ENCODE data around the gene TOM1. TPM values are rescaled to one million over a fixed set of nuclear protein-coding genes. Genes with fewer than 3 reads are reported as not detected.

Gene TOM1
- total and polyA plus RNA-seq, 2 experiments from 2014 or later: 108 to 114 TPM

- Histone ChIP-seq H3K9me3 (ENCODE audit: low read depth) (no peaks in the 10 kb centered on the region), H3K36me3 (replicated peaks; ENCODE audit: insufficient read depth, low read depth) (no peaks in the 10 kb centered on the region), H3K9me2 (replicated peaks; ENCODE audit: insufficient read depth) (no peaks in the 10 kb centered on the region), H3K4me2 (peak overlapping the region; percentile 83), H4K20me1 (ENCODE audit: insufficient read depth, poor library complexity, severe bottlenecking) (peaks cover 1% of the 10 kb centered on the region), H3K4me3 (peak overlapping the region; percentile 59), H3K27me3 (no peaks in the 10 kb centered on the region), H3K79me2 (peaks cover 38% of the 10 kb centered on the region), H3K4me1 (ENCODE audit: insufficient read depth) (peaks cover 4% of the 10 kb centered on the region), H3K27ac (peak overlapping the region; percentile 99), H2AFZ (no peak overlapping the region)
- TF ChIP-seq CTCF (IDR thresholded peaks at IDR 0.05; ENCODE audit: poor library complexity): no peak
- no peak for TF ChIP-seq EZH2 (IDR thresholded peaks at IDR 0.05; ENCODE audit: borderline replicate concordance)
- no peak for TF ChIP-seq EZH2phosphoT487 (IDR thresholded peaks at IDR 0.05; ENCODE audit: low read depth, severe bottlenecking, unreplicated experiment)
- peak; percentile 87 for DNase-seq (ENCODE audit: low spot score)
- 65% methylated on average over 17 of the region's 17 CpGs for WGBS (ENCODE audit: low lambda C conversion rate, missing lambda C conversion rate)
Observed at GRCh38 chr22:35301372-35301874, 1.7 kb downstream of the TOM1 start.

- Histone ChIP-seq H2AFZ (no peak overlapping the region), H3K4me2 (no peak overlapping the region), H3K36me3 (replicated peaks; ENCODE audit: insufficient read depth, low read depth) (no peaks in the 10 kb centered on the region), H3K9me3 (ENCODE audit: low read depth) (no peaks in the 10 kb centered on the region), H3K4me3 (no peak overlapping the region), H3K4me1 (ENCODE audit: insufficient read depth) (peaks cover 4% of the 10 kb centered on the region), H3K79me2 (peaks cover 55% of the 10 kb centered on the region), H3K27ac (peak overlapping the region; percentile 99), H4K20me1 (ENCODE audit: insufficient read depth, poor library complexity, severe bottlenecking) (peaks cover 5% of the 10 kb centered on the region), H3K27me3 (no peaks in the 10 kb centered on the region), H3K9me2 (replicated peaks; ENCODE audit: insufficient read depth) (no peaks in the 10 kb centered on the region)
- WGBS (ENCODE audit: low lambda C conversion rate, missing lambda C conversion rate): 95% methylated on average over 5 of the region's 5 CpGs
- DNase-seq (ENCODE audit: low spot score): no peak
- TF ChIP-seq EZH2 (IDR thresholded peaks at IDR 0.05; ENCODE audit: borderline replicate concordance) (no peak), CTCF (IDR thresholded peaks at IDR 0.05; ENCODE audit: poor library complexity) (no peak), EZH2phosphoT487 (IDR thresholded peaks at IDR 0.05; ENCODE audit: low read depth, severe bottlenecking, unreplicated experiment) (no peak)
Observed at GRCh38 chr22:35303029-35303624, 3.4 kb downstream of the TOM1 start.

- 83% methylated on average over 8 of the region's 8 CpGs for WGBS (ENCODE audit: low lambda C conversion rate, missing lambda C conversion rate)
- Histone ChIP-seq H3K79me2 (peaks cover 78% of the 10 kb centered on the region), H3K36me3 (replicated peaks; ENCODE audit: insufficient read depth, low read depth) (no peaks in the 10 kb centered on the region), H3K9me3 (ENCODE audit: low read depth) (no peaks in the 10 kb centered on the region), H3K4me3 (no peak overlapping the region), H3K9me2 (replicated peaks; ENCODE audit: insufficient read depth) (no peaks in the 10 kb centered on the region), H3K27ac (no peak overlapping the region), H3K27me3 (no peaks in the 10 kb centered on the region), H2AFZ (no peak overlapping the region), H4K20me1 (ENCODE audit: insufficient read depth, poor library complexity, severe bottlenecking) (peaks cover 14% of the 10 kb centered on the region), H3K4me1 (ENCODE audit: insufficient read depth) (peaks cover 12% of the 10 kb centered on the region), H3K4me2 (no peak overlapping the region)
- TF ChIP-seq CTCF (IDR thresholded peaks at IDR 0.05; ENCODE audit: poor library complexity): no peak
- TF ChIP-seq EZH2phosphoT487 (IDR thresholded peaks at IDR 0.05; ENCODE audit: low read depth, severe bottlenecking, unreplicated experiment): no peak
- TF ChIP-seq EZH2 (IDR thresholded peaks at IDR 0.05; ENCODE audit: borderline replicate concordance): no peak
- no peak for DNase-seq (ENCODE audit: low spot score)
Observed at GRCh38 chr22:35305525-35306070, 5.9 kb downstream of the TOM1 start.
